HG02885 (cell line): ENCODE data around the gene MRPS12.
"Not testable (repeated sequence)": the region's sequence is repeated elsewhere in the genome, so short reads cannot be mapped to it uniquely, and the experiment has no call there.

Experiments
- ATAC-seq: cut with Tn5 transposase; IDR thresholded peaks from one replicate; pipeline ENCODE4 v1.9.1; 2021; ENCODE audit warnings: mild to moderate bottlenecking; ENCODE audit not compliant: unreplicated experiment, poor library complexity

The MRPS12 gene

GRCh38 chr19:38930776-38931520 is at the start of gene MRPS12:
MRPS12 (plus strand) TSS chr19:38930944; CDS start chr19:38931295, 351 bp downstream.
- ATAC-seq: peak; percentile 92

- no peak for ATAC-seq
Observed at GRCh38 chr19:38883286-38883685, 47.5 kb upstream of the MRPS12 start.

GRCh38 chr19:38884691-38885090 is 46.1 kb upstream of the MRPS12 start:
- ATAC-seq: not testable (repeated sequence)

- no peak for ATAC-seq
Observed at GRCh38 chr19:38888876-38889275, 41.9 kb upstream of the MRPS12 start.

- no peak for ATAC-seq
Observed at GRCh38 chr19:38889803-38890202, 40.9 kb upstream of the MRPS12 start.

GRCh38 chr19:38890686-38891085 is 40.1 kb upstream of the MRPS12 start:
- no peak for ATAC-seq

- no peak for ATAC-seq
Observed at GRCh38 chr19:38891771-38892170, 39.0 kb upstream of the MRPS12 start.

GRCh38 chr19:38892841-38893240 is 37.9 kb upstream of the MRPS12 start:
- no peak for ATAC-seq

- ATAC-seq: no peak
Observed at GRCh38 chr19:38893341-38893771, 37.4 kb upstream of the MRPS12 start.

GRCh38 chr19:38894968-38895367 is 35.8 kb upstream of the MRPS12 start:
- no peak for ATAC-seq

- no peak for ATAC-seq
Observed at GRCh38 chr19:38898788-38899446, 31.8 kb upstream of the MRPS12 start.

GRCh38 chr19:38899447-38900201 is 31.1 kb upstream of the MRPS12 start, which contains the start of the genes NFKBIB and SIRT2:
NFKBIB (plus strand) TSS chr19:38899969; CDS start chr19:38900033, 64 bp downstream.
SIRT2 (minus strand) TSS chr19:38899618; CDS start chr19:38899521, 97 bp downstream.
- peak; percentile 91 for ATAC-seq

GRCh38 chr19:38900202-38900629 is 30.5 kb upstream of the MRPS12 start:
- no peak for ATAC-seq

- ATAC-seq: no peak
Observed at GRCh38 chr19:38900743-38901190, 30.0 kb upstream of the MRPS12 start.

- ATAC-seq: no peak
Observed at GRCh38 chr19:38901683-38902082, 29.1 kb upstream of the MRPS12 start.

GRCh38 chr19:38904581-38905539 is 25.9 kb upstream of the MRPS12 start:
- ATAC-seq: no peak

- no peak for ATAC-seq
Observed at GRCh38 chr19:38905620-38906019, 25.1 kb upstream of the MRPS12 start.

GRCh38 chr19:38907227-38907626 is 23.5 kb upstream of the MRPS12 start:
- ATAC-seq: no peak

- ATAC-seq: no peak
Observed at GRCh38 chr19:38907670-38908069, 23.1 kb upstream of the MRPS12 start.

- no peak for ATAC-seq
Observed at GRCh38 chr19:38908911-38909310, 21.8 kb upstream of the MRPS12 start.
